Keratinocyte (primary cell): ENCODE data around the gene ADGRD1.

ENCODE experiments used
- EZH2 ChIP-seq: IDR thresholded peaks from one replicate; pipeline ENCODE4 v1.6.1; 2012; ENCODE audit warnings: inconsistent platforms, mild to moderate bottlenecking, low read length, moderate library complexity
- TF ChIP-seq, protein P1 (sequence below), 3 experiments: IDR thresholded peaks in 1 of 3; conservative IDR thresholded peaks in 1 of 3; optimal IDR thresholded peaks in 1 of 3; 2 replicates in 2 of 3; 3 replicates in 1 of 3; pipeline versions ENCODE3 to v1.5.1; 2011; ENCODE audit warnings: low read length in 3 of 3, mild to moderate bottlenecking in 3 of 3, moderate library complexity in 2 of 3, control low read depth in 1 of 3, inconsistent platforms in 1 of 3; ENCODE audit not compliant: insufficient read depth in 2 of 3; ENCODE audit errors: extremely low read depth in 1 of 3

DNA sequence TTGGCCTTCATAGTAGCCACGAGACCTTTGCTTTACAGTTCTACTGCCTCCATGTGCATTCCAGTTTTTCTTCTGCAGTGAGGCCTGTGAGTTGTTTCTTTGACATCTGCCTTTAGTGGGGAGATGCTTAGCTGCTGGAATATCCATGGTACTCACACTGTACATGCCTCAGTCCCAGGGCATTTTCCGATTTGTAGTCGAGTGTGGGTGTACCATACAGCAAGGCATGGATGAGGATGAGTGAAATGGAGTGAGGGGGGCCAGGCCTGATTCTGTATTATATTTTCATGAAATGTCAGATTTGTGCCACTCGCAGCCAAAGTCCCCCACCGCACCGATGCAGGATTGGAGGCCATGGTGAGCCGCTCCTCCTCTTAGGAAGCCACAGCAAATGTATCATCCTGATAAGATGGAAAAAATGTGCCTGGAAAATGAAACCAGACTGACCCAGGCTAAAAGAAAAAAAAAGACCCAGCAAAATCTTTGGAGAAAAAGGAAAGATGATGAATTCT, 173.0 kb downstream of the ADGRD1 start:
- TF ChIP-seq, protein P1, sequence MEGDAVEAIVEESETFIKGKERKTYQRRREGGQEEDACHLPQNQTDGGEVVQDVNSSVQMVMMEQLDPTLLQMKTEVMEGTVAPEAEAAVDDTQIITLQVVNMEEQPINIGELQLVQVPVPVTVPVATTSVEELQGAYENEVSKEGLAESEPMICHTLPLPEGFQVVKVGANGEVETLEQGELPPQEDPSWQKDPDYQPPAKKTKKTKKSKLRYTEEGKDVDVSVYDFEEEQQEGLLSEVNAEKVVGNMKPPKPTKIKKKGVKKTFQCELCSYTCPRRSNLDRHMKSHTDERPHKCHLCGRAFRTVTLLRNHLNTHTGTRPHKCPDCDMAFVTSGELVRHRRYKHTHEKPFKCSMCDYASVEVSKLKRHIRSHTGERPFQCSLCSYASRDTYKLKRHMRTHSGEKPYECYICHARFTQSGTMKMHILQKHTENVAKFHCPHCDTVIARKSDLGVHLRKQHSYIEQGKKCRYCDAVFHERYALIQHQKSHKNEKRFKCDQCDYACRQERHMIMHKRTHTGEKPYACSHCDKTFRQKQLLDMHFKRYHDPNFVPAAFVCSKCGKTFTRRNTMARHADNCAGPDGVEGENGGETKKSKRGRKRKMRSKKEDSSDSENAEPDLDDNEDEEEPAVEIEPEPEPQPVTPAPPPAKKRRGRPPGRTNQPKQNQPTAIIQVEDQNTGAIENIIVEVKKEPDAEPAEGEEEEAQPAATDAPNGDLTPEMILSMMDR (optimal IDR thresholded peaks at IDR 0.05 in 1 of 3, IDR thresholded peaks at IDR 0.05 in 1 of 3, conservative IDR thresholded peaks at IDR 0.05 in 1 of 3; ENCODE audit: extremely low read depth in 1 of 3, insufficient read depth in 2 of 3, low read length in 3 of 3): no peak
- TF ChIP-seq EZH2: no peak
